ENCODE measurements around the gene SOBP.
A peak's percentile ranks its signal among the peaks of the same experiment; 100 is the strongest.
"Not testable (repeated sequence)": the region's sequence is repeated elsewhere in the genome, so short reads cannot be mapped to it uniquely, and the experiment has no call there.

Gene SOBP, protein sequence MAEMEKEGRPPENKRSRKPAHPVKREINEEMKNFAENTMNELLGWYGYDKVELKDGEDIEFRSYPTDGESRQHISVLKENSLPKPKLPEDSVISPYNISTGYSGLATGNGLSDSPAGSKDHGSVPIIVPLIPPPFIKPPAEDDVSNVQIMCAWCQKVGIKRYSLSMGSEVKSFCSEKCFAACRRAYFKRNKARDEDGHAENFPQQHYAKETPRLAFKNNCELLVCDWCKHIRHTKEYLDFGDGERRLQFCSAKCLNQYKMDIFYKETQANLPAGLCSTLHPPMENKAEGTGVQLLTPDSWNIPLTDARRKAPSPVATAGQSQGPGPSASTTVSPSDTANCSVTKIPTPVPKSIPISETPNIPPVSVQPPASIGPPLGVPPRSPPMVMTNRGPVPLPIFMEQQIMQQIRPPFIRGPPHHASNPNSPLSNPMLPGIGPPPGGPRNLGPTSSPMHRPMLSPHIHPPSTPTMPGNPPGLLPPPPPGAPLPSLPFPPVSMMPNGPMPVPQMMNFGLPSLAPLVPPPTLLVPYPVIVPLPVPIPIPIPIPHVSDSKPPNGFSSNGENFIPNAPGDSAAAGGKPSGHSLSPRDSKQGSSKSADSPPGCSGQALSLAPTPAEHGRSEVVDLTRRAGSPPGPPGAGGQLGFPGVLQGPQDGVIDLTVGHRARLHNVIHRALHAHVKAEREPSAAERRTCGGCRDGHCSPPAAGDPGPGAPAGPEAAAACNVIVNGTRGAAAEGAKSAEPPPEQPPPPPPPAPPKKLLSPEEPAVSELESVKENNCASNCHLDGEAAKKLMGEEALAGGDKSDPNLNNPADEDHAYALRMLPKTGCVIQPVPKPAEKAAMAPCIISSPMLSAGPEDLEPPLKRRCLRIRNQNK

DNA sequence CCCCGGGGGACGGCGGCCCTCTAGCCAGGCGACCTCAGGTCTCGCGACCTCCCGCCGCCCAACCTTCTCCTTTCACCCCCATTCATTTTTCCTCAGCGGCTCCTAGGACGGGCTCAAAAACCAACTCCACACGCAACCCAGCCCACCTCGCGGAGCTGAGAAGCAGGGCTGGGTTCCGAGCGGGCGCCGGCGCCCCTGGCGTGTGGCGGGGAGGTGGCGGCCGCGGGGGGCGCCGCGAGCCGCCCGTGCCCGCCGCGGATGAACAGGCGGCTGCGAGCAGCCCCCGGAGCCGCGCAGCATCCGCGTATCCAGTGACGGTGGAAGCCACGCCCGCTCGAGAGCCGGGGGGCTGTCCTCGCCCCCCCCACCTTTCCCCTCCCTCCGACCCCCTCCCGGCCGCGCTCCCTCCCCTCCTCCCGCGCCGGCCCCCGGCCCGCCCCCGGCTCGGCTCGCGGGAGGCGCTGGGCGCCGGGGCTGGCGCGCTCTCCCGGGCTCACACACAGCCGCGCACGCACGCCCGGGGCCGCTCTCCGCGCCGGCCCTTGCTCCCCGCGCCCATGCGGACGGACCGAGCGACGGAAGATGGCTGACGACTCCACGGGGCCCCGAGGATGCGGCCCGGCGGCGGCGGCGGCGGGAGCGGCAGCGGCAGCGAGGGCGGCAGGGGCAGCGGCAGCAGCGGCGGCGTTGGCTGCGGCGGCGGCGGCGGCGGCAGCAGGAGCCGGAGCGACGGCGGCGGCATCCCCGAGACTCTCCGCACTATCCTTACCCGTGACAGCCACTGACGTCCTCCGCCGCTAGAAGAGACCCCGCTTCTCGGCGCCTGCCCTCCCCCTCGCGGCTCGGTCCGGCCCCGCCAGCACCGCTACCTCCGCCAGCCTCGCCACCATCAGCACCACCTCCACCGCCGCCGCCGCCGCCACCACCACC, at the start of gene SOBP:
TSS of gene SOBP (plus strand) at position 482 of the 930 bp plus-strand sequence. CDS start 500 bp downstream, outside the sequence.
- peak in 1 of 3 experiments; percentile 26 for DNase-seq (ENCODE audit: low read depth in 3 of 3)

DNA sequence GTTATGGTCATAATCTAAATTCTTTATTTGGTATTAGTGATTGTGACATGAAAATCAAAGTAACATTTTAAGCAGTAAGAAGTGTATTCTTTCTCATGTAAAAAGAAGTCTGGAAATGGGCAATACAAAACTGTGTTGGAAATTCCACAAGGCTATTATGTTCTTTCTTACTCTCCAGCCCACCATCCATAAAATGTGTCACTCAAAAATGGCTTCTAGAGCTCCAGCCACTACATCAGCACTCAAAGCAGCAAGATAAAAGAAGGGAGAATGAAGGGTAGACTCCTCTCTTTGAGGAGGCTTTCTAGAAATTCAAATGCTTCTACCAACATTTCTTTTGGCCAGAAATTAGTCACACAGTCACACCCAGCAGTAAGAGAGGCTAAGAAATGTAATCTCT, 49.0 kb upstream of the SOBP start:
- no peak for DNase-seq (ENCODE audit: low read depth in 3 of 3)

DNA sequence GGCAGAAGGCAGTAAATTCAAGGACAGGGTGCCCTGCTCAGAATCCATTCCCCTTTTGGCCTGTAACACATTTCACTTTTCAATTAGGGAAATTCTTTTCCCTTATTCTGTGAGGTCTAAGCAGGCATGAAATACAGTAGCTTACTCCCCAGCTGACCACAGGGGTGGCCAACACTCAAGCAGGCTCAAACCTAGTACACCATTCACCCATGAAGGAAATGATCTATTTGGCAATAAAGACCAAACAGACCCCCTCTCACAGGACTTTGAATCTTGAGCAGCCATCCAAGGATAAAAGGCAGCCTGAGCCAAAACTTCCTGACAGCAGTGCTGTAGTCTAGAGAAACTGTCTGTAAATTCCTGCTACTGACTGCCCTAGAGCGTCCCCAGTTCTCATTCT, 48.2 kb upstream of the SOBP start:
- DNase-seq (ENCODE audit: low read depth in 3 of 3), result no peak

DNA sequence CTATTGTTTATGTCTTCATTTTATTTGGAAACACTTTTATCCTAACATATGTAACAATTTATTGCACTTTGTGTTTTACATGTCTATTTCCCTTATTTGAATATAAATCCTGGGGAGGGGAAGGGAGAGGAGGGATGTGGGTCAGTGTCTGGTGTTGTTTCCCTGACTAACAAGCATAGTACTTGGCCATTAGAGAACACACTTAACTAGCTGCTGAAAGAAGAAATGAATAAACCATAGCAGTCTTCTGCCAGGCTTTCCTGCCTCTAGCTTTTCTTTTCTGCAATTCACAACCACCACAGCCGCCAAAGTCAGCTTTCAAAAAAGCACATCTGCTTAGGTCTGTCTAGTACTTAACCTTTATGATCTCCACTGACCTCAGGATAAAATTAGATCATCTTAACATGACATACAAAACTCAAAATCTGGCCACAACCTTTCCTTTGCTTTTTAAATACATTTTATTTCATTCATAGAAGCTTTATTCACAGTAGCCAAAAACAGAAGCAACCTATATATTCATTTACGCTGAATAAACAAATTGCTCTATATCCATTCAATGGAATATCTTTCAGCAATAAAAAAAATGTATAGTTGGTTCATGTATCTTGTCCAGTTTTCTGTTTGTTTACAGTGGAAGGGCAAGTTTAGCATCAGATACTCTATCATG, 46.8 kb upstream of the SOBP start:
- no peak for DNase-seq (ENCODE audit: low read depth in 3 of 3)

DNA sequence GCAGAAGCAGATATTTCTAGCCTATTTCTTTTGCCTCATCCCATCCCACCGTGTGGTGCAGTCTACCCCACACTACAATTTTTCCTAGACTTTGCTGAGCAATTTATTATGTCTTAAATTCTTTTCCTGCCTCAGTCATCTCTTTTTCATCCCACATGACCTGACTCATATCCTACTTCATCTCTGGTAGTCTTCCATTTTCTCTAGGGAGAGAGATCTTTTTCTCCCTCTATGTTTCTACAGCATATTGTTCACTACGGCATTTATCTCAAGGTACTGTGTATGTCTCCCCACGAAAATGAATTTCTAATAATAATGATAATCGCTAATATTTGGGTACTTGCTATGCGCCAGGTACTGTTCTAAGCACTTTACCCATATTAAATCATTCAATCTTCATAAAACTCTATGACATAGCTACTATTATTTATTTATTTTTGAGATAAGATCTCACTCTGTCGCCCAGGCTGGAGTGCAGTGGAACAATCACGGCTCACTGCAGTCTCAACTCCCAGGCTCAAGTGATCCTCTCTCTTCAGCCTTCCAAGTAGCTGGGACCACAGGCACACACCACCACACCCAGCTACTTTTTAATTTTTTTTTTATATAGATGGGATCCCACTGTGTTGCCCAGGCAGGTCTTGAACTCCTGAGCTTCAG, 46.2 kb upstream of the SOBP start:
- DNase-seq (ENCODE audit: low read depth in 3 of 3), result no peak

DNA sequence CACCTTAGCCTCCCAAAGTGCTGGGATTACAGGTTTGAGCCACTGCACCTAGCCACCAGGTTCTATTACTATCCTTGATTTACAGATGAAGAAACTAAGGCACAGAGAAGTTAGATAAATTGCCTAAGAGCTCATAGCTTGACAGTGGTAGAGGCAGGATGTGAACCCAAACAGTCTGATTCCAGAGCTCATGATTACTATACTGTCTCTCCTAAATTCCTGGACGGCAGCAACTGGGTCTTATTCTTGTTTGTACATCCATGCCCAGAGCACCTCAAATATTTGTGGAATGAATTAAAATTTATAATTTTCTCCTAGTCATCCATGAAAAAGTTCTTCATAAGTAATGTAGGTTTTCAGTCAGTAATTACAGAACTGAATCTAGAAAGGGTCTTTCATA, 45.6 kb upstream of the SOBP start:
- no peak for DNase-seq (ENCODE audit: low read depth in 3 of 3)

DNA sequence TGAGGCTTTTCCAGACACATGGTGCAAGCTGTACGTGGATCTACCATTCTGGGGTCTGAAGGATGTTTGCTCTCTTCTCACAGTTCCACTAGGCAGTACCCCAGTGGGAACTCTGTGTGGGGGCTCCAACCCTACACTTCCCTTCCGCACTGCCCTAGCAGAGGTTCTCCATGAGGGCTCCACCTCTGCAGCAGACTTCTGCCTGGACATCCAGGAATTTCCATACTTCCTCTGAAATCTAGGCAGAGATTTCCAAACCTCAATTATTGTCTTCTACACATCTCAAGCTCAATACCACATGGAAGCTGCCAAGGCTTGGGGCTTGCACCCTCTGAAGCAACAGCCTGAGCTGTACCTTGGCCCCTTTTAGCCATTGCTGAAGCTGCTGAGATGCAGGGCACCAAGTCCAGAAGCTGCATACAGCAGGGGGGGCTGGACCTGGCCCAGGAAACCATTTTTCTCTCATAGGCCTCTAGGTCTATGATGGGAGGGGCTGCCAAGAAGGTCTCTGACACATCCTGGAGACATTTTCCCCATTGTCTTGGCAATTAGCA, 42.2 kb upstream of the SOBP start:
- DNase-seq (ENCODE audit: low read depth in 3 of 3), result no peak

DNA sequence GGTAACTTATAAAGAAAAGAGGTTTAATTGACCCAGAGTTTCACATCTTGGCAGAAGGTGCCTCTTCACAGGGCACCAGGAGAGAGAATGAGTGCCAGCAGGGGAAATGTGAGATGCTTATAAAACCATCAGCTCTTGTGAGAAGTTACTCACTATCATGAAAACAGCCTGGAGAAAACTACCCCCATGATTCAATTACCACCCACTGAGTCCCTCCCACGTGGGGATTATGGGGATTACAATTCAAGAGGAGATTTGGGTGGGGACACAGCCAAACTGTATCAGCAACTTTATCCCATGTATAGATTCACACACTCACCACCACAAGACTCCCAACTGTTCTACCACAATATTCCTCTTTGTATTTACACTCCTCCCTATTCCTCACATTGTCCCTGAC, 41.1 kb upstream of the SOBP start:
- DNase-seq (ENCODE audit: low read depth in 3 of 3), result no peak

DNA sequence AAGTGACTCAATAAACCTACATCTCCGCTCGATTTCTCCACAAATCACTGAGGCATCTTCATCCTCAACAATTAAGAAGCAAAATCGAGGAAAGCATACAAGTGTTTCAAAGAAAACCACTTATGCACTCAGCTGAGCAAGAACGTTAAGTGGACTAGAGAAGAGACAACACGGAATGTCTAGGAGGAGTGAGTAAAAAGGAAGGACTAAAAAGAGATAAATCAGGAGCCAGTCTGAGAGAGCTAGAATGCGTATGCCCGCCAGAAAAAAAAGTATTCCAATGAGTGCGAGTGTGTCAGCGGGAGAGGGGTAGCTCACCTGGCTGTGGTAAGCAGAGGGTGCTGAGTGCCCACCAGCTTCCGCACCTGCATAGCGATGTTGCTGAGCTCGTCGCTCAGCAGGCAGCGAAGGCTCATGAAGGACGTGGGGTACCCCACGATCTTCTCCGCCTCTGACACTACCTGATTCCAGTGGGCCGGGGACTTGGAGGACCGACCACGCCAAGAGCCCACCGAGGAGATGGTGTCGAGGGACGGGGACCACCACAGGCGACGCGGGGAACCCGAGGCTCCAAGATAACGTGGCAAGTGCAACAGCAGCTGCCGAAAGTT, 31.1 kb upstream of the SOBP start:
- no peak for DNase-seq (ENCODE audit: low read depth in 3 of 3)

DNA sequence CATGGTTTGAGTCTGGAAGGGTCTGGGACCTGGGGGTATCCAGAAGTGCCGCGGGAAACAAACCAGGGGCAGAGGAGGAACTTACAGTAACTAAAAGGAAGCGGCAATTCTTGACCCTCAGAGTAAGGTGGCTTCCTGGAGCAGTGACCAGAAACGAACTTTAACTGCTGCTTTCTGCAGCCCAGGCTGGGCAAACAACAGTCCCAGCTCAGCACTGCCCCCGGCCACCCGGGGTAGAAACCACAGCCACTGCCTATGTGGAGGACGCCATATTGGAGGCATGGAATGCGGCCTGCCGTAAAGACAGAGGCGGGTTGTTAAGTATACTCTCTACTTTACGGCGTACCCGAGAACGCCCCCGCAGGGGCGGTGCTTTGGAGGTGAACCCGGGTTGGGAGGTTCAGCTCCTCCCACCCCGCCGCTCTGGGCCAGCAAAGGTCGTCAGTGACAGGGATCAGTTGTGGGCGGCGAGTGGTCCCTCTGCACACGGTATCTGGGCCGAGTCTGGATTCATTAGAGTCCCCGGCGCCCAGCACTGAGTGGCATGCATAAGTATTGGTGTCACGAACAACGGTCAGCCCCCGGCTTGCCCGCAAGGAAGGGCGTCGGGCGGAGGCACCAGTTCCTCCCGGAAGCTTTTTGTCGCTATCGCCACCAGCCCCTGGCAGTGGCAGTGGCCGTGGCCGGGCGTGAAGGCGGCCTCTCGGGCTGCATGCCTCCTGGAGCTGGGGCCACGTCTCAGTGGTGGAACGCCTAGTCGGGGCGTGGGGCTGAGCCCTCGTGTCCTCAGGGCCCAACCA, 30.4 kb upstream of the SOBP start, which contains the start of gene PDSS2:
TSS of gene PDSS2 (minus strand) at position 282 of the 800 bp plus-strand sequence. CDS start at position 3, 279 bp downstream.
- peak; percentile 94 to 99 (median 97) for DNase-seq (ENCODE audit: low read depth in 3 of 3)

DNA sequence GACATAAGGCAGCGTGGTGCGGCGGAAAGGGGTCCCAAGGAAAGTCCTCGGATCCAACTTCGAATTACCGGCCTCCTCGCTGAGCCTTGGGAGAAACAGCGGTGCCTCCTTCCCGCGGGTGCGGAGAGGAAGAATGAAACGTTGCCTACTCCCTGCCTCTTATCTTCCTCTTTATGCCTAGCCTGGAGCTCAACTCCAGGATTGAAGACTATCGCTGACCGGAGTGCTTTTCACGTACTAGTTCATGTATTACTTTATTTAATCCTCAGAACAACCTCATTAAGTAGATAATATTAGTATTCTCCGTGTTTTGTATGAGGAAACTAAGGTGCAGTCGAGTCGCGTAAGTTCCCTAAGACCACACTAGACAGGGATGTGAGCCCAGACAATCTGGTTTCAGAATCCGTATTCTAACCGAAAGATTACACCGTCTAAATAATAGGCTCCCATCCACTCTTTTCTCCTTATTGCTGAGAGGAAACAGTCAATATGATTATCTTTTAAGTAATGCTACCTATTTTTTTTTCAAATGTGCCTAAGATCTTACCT, 29.8 kb upstream of the SOBP start:
- DNase-seq (ENCODE audit: low read depth in 3 of 3), result no peak

DNA sequence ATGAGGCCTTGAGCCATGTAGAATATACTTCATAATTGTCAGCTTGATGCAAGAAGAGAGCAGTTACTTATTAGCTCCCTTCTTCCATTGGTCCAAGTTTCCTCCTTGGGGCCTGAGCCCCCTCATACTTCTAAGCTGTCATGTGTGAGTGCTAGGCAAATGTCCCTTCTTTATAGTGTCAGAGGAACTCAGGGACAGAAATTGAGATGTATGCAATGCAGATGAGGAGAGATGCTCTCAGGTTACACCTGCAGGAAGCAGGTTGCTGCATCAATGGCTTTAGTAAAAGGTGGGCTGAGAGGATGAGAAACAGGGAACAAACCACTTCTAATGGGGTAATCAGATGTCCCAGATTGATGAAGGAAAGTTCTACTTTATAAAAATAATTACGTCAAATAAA, 23.9 kb upstream of the SOBP start:
- no peak for DNase-seq (ENCODE audit: low read depth in 3 of 3)

DNA sequence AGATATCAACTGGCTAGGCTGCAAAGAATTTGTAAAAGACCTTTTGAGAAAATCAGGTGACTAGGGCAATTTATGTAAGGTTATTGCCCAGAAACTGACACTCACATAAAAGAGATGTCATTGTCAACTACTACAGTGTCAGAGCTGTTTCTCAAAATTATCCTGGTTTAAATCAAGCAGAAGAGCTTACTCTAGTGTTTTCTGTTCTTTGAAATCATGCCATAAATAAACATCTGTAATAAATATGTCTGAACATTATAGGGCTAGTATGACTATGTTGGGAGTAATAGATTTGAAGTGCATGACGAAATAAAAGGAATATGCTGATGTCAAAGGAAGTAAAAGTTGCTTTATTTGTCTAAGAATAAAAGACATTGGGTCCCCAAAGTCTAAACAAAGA, 19.6 kb upstream of the SOBP start:
- no peak for DNase-seq (ENCODE audit: low read depth in 3 of 3)

DNA sequence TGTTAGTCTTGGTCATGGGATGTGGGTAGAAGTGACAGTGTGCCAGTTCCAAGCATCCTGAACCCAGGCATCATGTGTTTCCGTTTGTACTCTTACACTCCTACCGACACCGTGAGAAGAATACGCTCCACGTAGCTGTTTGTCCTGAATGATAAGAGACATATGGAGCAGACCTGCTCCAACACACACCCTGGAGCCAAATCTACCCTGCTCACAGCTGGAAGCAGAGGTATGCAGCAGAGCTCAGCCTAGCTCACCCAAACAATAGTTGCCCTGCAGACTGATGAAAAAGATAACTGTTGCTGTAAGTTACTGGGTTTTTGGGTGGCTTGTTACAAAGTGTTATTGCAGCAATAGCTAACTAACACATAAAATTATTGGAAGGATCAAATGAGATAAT, 16.3 kb upstream of the SOBP start:
- no peak for DNase-seq (ENCODE audit: low read depth in 3 of 3)

DNA sequence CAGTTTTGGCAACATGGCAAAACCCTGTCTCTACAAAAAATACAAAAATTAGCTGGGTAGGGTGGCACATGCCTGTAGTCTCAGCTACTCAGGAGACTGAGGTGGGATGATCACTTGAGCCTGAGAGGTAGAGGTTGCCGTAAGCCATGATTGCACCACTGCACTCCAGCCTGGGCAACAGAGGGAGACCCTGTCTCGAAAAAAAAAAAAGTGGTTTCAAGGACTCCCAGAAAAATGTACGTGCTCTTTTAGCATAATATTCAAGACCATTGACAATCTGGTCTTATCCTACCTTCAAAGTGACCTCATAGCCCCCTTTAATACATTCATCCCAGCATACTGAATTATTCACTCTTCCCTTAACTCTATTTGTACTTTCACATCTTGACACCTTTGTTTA, 14.6 kb upstream of the SOBP start:
- not testable (repeated sequence) for DNase-seq (ENCODE audit: low read depth in 3 of 3)

DNA sequence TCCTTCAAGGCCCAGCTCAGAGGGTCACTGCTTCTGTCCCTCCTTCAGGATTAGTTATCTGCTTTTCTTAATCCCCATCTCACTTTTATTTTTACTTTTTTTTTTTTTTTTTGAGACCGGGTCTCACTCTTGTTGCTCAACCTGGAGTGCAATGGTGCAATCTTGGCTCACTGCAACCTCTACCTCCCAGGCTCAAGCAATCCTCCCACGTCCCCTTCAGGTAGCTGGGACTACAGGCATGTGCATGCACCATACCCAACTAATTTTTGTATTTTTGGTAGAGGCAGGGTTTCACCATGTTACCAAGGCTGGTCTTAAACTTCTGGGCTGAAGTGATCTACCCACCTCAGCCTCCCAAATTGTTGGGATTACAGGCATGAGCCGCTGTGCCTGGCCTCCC, 14.1 kb upstream of the SOBP start:
- DNase-seq (ENCODE audit: low read depth in 3 of 3), result not testable (repeated sequence)

DNA sequence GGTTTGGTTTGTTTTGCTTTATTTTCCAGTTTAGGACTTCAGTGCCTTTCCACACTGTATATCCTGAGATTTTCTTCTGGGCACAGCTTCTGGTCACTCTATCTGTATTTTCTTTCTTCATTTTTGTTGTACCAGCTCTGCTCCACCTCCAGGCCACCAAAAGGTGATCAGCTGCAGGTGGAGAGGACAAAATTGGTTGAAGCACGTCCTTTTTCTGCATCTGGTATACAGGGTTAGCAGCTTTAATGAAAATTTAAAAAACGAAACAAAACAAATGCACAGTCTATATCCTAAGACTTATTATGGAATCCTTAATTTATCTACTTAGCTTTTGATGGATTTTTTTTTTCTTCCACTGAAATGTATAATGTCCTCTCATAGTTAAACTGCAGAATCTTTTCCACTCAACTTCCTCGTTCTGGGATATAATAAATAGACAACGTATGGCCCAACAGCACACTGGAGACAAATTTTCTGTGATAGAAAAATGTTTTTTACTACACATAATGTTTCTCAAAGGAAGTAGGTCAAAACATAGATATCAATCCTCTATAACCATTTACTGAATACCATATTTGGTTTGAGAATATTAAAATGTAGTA, 10.7 kb upstream of the SOBP start:
- DNase-seq (ENCODE audit: low read depth in 3 of 3), result no peak

DNA sequence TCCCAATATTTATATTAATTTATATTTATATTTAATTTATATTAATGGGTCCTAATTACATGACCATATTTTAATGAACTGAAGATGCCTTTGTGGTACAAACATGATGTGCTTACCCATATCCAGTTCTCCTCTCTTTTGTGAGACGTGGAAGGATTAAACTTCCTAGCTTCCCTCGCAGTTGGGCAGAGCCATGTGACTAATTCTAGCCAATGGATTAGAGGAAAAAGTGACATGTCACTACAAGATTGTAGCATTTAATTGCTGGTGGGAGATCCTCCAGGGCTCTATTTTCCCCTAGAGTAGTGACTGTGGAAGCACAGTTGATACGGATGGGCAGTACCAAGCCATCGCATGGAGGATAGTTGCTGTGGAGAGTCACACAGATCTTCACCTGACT, 4.8 kb upstream of the SOBP start:
- no peak for DNase-seq (ENCODE audit: low read depth in 3 of 3)

Data from stimulated activated CD4-positive, alpha-beta T cell treated with anti-CD3 and anti-CD28 coated beads, TNF-alpha, amount 100 ng/mL, for 4 hours (primary cell).